NCI-H524 (cell line): ENCODE data around the gene TXN2.
"Not testable (repeated sequence)": the region's sequence is repeated elsewhere in the genome, so short reads cannot be mapped to it uniquely, and the experiment has no call there.

Experiments
- DNase-seq, 2 experiments: peaks; one replicate each; lab custom pipeline; 2025; lab: John Stamatoyannopoulos, UW

TXN2 gene

GRCh38 chr22:36481393-36482168 lies at the start of gene TXN2:
TSS of gene TXN2 (minus strand) at chr22:36481640. CDS start at chr22:36480837, 803 bp downstream.
- DNase-seq, result peak; percentile 95 to 98

GRCh38 chr22:36528795-36529751 lies 47.6 kb upstream of the TXN2 start, which contains the start of gene EIF3D:
TSS of gene EIF3D (minus strand) at chr22:36529166. CDS start at chr22:36526121, 3,045 bp downstream.
- peak; percentile 99 to 100 for DNase-seq

- peak in 1 of 2 experiments; percentile 43 for DNase-seq
Observed at GRCh38 chr22:36528341-36528740, 46.9 kb upstream of the TXN2 start.

GRCh38 chr22:36522662-36523061 lies 41.2 kb upstream of the TXN2 start:
- no peak for DNase-seq

GRCh38 chr22:36520423-36520822 lies 39.0 kb upstream of the TXN2 start:
- no peak for DNase-seq

GRCh38 chr22:36519906-36520305 lies 38.5 kb upstream of the TXN2 start:
- DNase-seq, result not testable (repeated sequence)

GRCh38 chr22:36514766-36515165 lies 33.3 kb upstream of the TXN2 start:
- no peak for DNase-seq

GRCh38 chr22:36512991-36513390 lies 31.6 kb upstream of the TXN2 start:
- no peak for DNase-seq

- no peak for DNase-seq
Observed at GRCh38 chr22:36512333-36512732, 30.9 kb upstream of the TXN2 start.

GRCh38 chr22:36510966-36511881 lies 29.8 kb upstream of the TXN2 start:
- peak; percentile 47 to 64 for DNase-seq

GRCh38 chr22:36510384-36510783 lies 28.9 kb upstream of the TXN2 start:
- peak in 1 of 2 experiments; percentile 28 for DNase-seq

GRCh38 chr22:36507518-36508010 lies 26.1 kb upstream of the TXN2 start:
- no peak for DNase-seq

GRCh38 chr22:36506637-36507517 lies 25.4 kb upstream of the TXN2 start, which contains the start of gene FOXRED2:
TSS of gene FOXRED2 (minus strand) at chr22:36507040. CDS start at chr22:36506422, 618 bp downstream.
- peak; percentile 61 to 90 for DNase-seq

- DNase-seq, result no peak
Observed at GRCh38 chr22:36505998-36506635, 24.7 kb upstream of the TXN2 start.

GRCh38 chr22:36497910-36498665 lies 16.6 kb upstream of the TXN2 start:
- DNase-seq, result peak in 1 of 2 experiments; percentile 19

- no peak for DNase-seq
Observed at GRCh38 chr22:36493690-36494110, 12.3 kb upstream of the TXN2 start.

- DNase-seq, result peak in 1 of 2 experiments; percentile 15
Observed at GRCh38 chr22:36492109-36492508, 10.7 kb upstream of the TXN2 start.

GRCh38 chr22:36491155-36491554 lies 9.7 kb upstream of the TXN2 start:
- DNase-seq, result no peak
